GM13976 (cell line): ENCODE measurements around the gene ENC1.

ENCODE experiments used
- DNase-seq: peaks from one replicate; pipeline ENCODE4 v3.0.0; 2012; ENCODE audit warnings: low spot score
- in situ Hi-C: fragments of 300-500 bp; cut with MboI; formaldehyde crosslinking; loops from one replicate; pipeline ENCODE4 v1.12.0; 2022; ENCODE audit warnings: low sequenced_read_pairs, mixed read lengths, inconsistent platforms; ENCODE audit not compliant: unreplicated experiment
- TF ChIP-seq, protein P1 (sequence below): IDR thresholded peaks from 2 replicates; pipeline ENCODE4 v1.5.1; 2012; ENCODE audit warnings: borderline replicate concordance, mild to moderate bottlenecking; ENCODE audit not compliant: insufficient read depth; ENCODE audit errors: extremely low read depth, missing control alignments, control extremely low read depth

ENC1 gene

GRCh38 chr5:74673011-74673790 is 32.7 kb upstream of the ENC1 start:
- in situ Hi-C loops, result loop anchor here (10.0 to 25.0 kb wide), 2 partner anchors 242 to 1086 kb away; no protein-coding TSS in a partner anchor
- no peak for DNase-seq

GRCh38 chr5:74672215-74672877 is 31.8 kb upstream of the ENC1 start:
- no peak for DNase-seq

More at GRCh38 chr5:74673011-74673790, 32.7 kb upstream of the ENC1 start:
- TF ChIP-seq, protein P1, sequence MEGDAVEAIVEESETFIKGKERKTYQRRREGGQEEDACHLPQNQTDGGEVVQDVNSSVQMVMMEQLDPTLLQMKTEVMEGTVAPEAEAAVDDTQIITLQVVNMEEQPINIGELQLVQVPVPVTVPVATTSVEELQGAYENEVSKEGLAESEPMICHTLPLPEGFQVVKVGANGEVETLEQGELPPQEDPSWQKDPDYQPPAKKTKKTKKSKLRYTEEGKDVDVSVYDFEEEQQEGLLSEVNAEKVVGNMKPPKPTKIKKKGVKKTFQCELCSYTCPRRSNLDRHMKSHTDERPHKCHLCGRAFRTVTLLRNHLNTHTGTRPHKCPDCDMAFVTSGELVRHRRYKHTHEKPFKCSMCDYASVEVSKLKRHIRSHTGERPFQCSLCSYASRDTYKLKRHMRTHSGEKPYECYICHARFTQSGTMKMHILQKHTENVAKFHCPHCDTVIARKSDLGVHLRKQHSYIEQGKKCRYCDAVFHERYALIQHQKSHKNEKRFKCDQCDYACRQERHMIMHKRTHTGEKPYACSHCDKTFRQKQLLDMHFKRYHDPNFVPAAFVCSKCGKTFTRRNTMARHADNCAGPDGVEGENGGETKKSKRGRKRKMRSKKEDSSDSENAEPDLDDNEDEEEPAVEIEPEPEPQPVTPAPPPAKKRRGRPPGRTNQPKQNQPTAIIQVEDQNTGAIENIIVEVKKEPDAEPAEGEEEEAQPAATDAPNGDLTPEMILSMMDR, result no peak

GRCh38 chr5:74670396-74671038 is 30.0 kb upstream of the ENC1 start:
- DNase-seq, result no peak
- in situ Hi-C loops, result loop anchor here (10.0 to 25.0 kb wide), 2 partner anchors 244 to 1083 kb away; no protein-coding TSS in a partner anchor
- TF ChIP-seq, protein P1, result no peak

More at GRCh38 chr5:74672215-74672877, 31.8 kb upstream of the ENC1 start:
- in situ Hi-C loops, result loop anchor here (10.0 to 25.0 kb wide), 2 partner anchors 242 to 1085 kb away; no protein-coding TSS in a partner anchor
- TF ChIP-seq, protein P1, result no peak

DNA sequence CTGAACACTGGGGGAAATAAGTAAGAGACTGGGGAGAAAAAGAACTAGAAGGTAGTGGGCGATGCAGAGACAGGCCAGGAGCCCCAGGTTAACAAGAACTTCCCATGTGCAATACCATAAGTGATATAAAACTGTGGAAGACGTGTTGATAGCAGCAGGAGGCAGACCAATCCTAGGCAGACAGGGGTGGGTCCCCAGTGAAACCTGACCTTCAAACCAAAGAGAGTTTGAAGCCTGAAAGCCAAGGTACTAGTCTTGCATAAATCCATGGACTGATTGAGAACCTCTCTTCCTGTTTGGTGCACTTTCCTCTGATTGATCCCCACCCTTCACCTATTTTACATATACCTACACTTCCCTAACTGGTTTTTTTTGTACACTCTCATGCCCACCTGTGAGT is 29.3 kb upstream of the ENC1 start:
- TF ChIP-seq, protein P1, result no peak
- DNase-seq, result no peak
- in situ Hi-C loops, result loop anchor here (10.0 to 25.0 kb wide), 2 partner anchors 245 to 1083 kb away; no protein-coding TSS in a partner anchor

- no peak for DNase-seq
- TF ChIP-seq, protein P1, result no peak
- in situ Hi-C loops, result loop anchor here (25.0 kb wide), 1 partner anchor 1080 kb away; no protein-coding TSS in a partner anchor
These were observed 26.9 kb upstream of the ENC1 start for GRCh38 chr5:74667396-74667795.

- TF ChIP-seq, protein P1, result no peak
- DNase-seq, result no peak
- in situ Hi-C loops, result loop anchor here (25.0 kb wide), 1 partner anchor 1079 kb away; no protein-coding TSS in a partner anchor
These were observed 25.3 kb upstream of the ENC1 start for GRCh38 chr5:74665816-74666215.
